IMR-90 (cell line): ENCODE data around the gene MAML3. TPM values are rescaled to one million over a fixed set of nuclear protein-coding genes. Genes with fewer than 3 reads are reported as not detected.

Experiments used
- ATAC-seq: fragments of 200-7000 bp; cut with Tn5 transposase; 2 replicates; pipeline ENCODE4 v1.9.1; 2020; ENCODE audit warnings: low read depth, mild to moderate bottlenecking, moderate library complexity
- BruUV-seq: library from RNA; stranded (reverse); fragments of 400-500 nt; replicated peaks from 2 replicates; lab custom pipeline; 2021; lab: Mats Ljungman, UMichigan
- CTCF ChIA-PET: fragments of 300-600 bp; formaldehyde crosslinking; extraction: SDS; loops from one replicate; lab custom pipeline; 2021; ENCODE audit warnings: antibody characterized with exemption; lab: Yijun Ruan, JAX
- POLR2A ChIA-PET: fragments of 300-600 bp; sonication (Branson Sonifier 250); formaldehyde crosslinking; loops from one replicate; lab custom pipeline; 2022; ENCODE audit warnings: antibody characterized with exemption; ENCODE audit not compliant: unreplicated experiment; lab: Charles Lee
- DNase-seq: peaks from one replicate; pipeline ENCODE4 v3.0.0; 2013
- H2AFZ ChIP-seq: replicated peaks from 2 replicates; pipeline ENCODE3; 2013; ENCODE audit warnings: low read length, mild to moderate bottlenecking; ENCODE audit not compliant: poor library complexity
- H2AK5ac ChIP-seq: 2 replicates; pipeline ENCODE4 v1.6.1; 2013; ENCODE audit warnings: low read depth, low read length, inconsistent platforms
- H2AK9ac ChIP-seq: replicated peaks from 2 replicates; pipeline ENCODE3; 2013; ENCODE audit warnings: mild to moderate bottlenecking, low read depth, low read length, moderate library complexity; ENCODE audit not compliant: poor library complexity
- H2BK120ac ChIP-seq: 2 replicates; pipeline ENCODE4 v1.6.1; 2013; ENCODE audit warnings: low read depth, low read length, inconsistent platforms
- H2BK15ac ChIP-seq: 3 replicates; pipeline ENCODE4 v1.6.1; 2013; ENCODE audit warnings: low read depth, low read length, inconsistent platforms
- H2BK20ac ChIP-seq: 2 replicates; pipeline ENCODE4 v1.6.1; 2013; ENCODE audit warnings: low read depth, mild to moderate bottlenecking, inconsistent platforms, low read length, moderate library complexity
- H2BK5ac ChIP-seq: 2 replicates; pipeline ENCODE4 v1.6.1; 2013; ENCODE audit warnings: mild to moderate bottlenecking, low read depth, low read length, inconsistent platforms; ENCODE audit not compliant: poor library complexity, severe bottlenecking
- H3K14ac ChIP-seq: replicated peaks from 2 replicates; pipeline ENCODE4 v1.6.1; 2013; ENCODE audit warnings: low read depth, low read length, inconsistent platforms
- H3K18ac ChIP-seq: 2 replicates; pipeline ENCODE4 v1.6.1; 2013; ENCODE audit warnings: low read depth, low read length, control low read depth
- H3K23ac ChIP-seq: 2 replicates; pipeline ENCODE4 v1.6.1; 2013; ENCODE audit warnings: low read depth, low read length, inconsistent platforms
- H3K27ac ChIP-seq: 2 replicates; pipeline ENCODE4 v1.5.1; 2013; ENCODE audit warnings: mild to moderate bottlenecking, control low read depth, low read length; ENCODE audit not compliant: insufficient read depth
- H3K27me3 ChIP-seq: 2 replicates; pipeline ENCODE4 v1.6.1; 2013; ENCODE audit warnings: low read length; ENCODE audit not compliant: control insufficient read depth, insufficient read depth
- H3K36me3 ChIP-seq: 2 replicates; pipeline ENCODE4 v1.6.1; 2013; ENCODE audit warnings: low read length, mixed read lengths; ENCODE audit not compliant: control insufficient read depth, insufficient read depth
- H3K4ac ChIP-seq: 2 replicates; pipeline ENCODE4 v1.6.1; 2013; ENCODE audit warnings: low read depth, low read length, inconsistent platforms
- H3K4me1 ChIP-seq: 2 replicates; pipeline ENCODE4 v1.6.1; 2013; ENCODE audit warnings: low read length, mixed read lengths; ENCODE audit not compliant: control insufficient read depth, insufficient read depth
- H3K4me2 ChIP-seq: 2 replicates; pipeline ENCODE4 v1.6.1; 2013; ENCODE audit warnings: low read depth, mild to moderate bottlenecking, control low read depth, low read length, moderate library complexity
- H3K4me3 ChIP-seq: 2 replicates; pipeline ENCODE4 v1.5.1; 2013; ENCODE audit warnings: low read depth, mild to moderate bottlenecking, control low read depth, low read length, moderate library complexity; ENCODE audit not compliant: insufficient read depth
- H3K56ac ChIP-seq: 2 replicates; pipeline ENCODE4 v1.6.1; 2013; ENCODE audit warnings: low read length, inconsistent platforms; ENCODE audit not compliant: insufficient read depth; ENCODE audit errors: extremely low read depth
- H3K79me1 ChIP-seq, 2 experiments: 2 replicates each; pipeline ENCODE4 v1.6.1; 2013; ENCODE audit warnings: low read length in 2 of 2, inconsistent platforms in 1 of 2, low read depth in 1 of 2
- H3K9ac ChIP-seq: 2 replicates; pipeline ENCODE4 v1.6.1; 2013; ENCODE audit warnings: low read depth, low read length, control low read depth
- H3K9me1 ChIP-seq: 2 replicates; pipeline ENCODE4 v1.6.1; 2013; ENCODE audit warnings: low read length, inconsistent platforms; ENCODE audit not compliant: insufficient read depth
- H3K9me3 ChIP-seq: 2 replicates; pipeline ENCODE4 v1.6.1; 2013; ENCODE audit warnings: low read length; ENCODE audit not compliant: control insufficient read depth, insufficient read depth
- H4K20me1 ChIP-seq: 2 replicates; pipeline ENCODE4 v1.6.1; 2013; ENCODE audit warnings: low read length, inconsistent platforms; ENCODE audit not compliant: insufficient read depth
- H4K5ac ChIP-seq: 2 replicates; pipeline ENCODE4 v1.6.1; 2013; ENCODE audit warnings: mild to moderate bottlenecking, low read depth, low read length, control low read depth
- H4K8ac ChIP-seq, 2 experiments: 2 replicates each; pipeline ENCODE4 v1.6.1; 2013; ENCODE audit warnings: low read depth in 2 of 2, low read length in 2 of 2, control low read depth in 1 of 2, inconsistent platforms in 1 of 2
- H4K91ac ChIP-seq: 2 replicates; pipeline ENCODE4 v1.6.1; 2013; ENCODE audit warnings: low read depth, low read length, inconsistent platforms; ENCODE audit not compliant: insufficient read depth
- CEBPB ChIP-seq: IDR thresholded peaks from 2 replicates; pipeline ENCODE4 v1.6.1; 2012; ENCODE audit warnings: low read depth, low read length, improper control_type of control experiment
- CHD1 ChIP-seq: IDR thresholded peaks from 2 replicates; pipeline ENCODE4 v1.6.1; 2012; ENCODE audit warnings: low read depth, low read length, improper control_type of control experiment
- CTCF ChIP-seq: conservative IDR thresholded peaks from 2 replicates; pipeline ENCODE4 v1.5.1; 2012; ENCODE audit warnings: mild to moderate bottlenecking, low read depth, low read length, improper control_type of control experiment
- NFE2L2 ChIP-seq: fragments of 150-350 bp; IDR thresholded peaks from 2 replicates; pipeline ENCODE4 v1.6.1; 2016; ENCODE audit warnings: low read depth, mild to moderate bottlenecking, low read length
- RCOR1 ChIP-seq: IDR thresholded peaks from 2 replicates; pipeline ENCODE4 v1.6.1; 2012; ENCODE audit warnings: mild to moderate bottlenecking, low read length, improper control_type of control experiment; ENCODE audit not compliant: insufficient replicate concordance
- RFX5 ChIP-seq: IDR thresholded peaks from 2 replicates; pipeline ENCODE4 v1.8.0; 2012; ENCODE audit warnings: low read depth, mild to moderate bottlenecking, low read length, moderate library complexity
- SMC3 ChIP-seq: fragments of 150-350 bp; IDR thresholded peaks from 2 replicates; pipeline ENCODE4 v1.6.1; 2016; ENCODE audit warnings: low read depth, mild to moderate bottlenecking, antibody characterized with exemption, low read length, moderate library complexity
- WGBS, 2 experiments: methylation state at CpG; one replicate each; pipeline versions ENCODE4 v1.1.5 to v1.1.7; 2013; ENCODE audit warnings: missing lambda C conversion rate in 2 of 2; ENCODE audit not compliant: insufficient read length in 1 of 2; ENCODE audit errors: extremely low coverage in 2 of 2; 5-methylcytosine and 5-hydroxymethylcytosine counted together
- dilution Hi-C: fragments of 300-500 bp; cut with HindIII; formaldehyde crosslinking; loops from one replicate; pipeline ENCODE4 v1.14.3; 2018; ENCODE audit warnings: low sequenced_read_pairs; ENCODE audit not compliant: unreplicated experiment
- in situ Hi-C: fragments of 300-500 bp; cut with MboI; formaldehyde crosslinking; loops from 3 replicates; pipeline ENCODE4 v1.14.3; 2019; ENCODE audit warnings: low sequenced_read_pairs, inconsistent platforms, mixed read lengths
- intact Hi-C: fragments of 100-400 bp; cut with micrococcal nuclease; formaldehyde crosslinking; loops from 2 replicates; pipeline ENCODE4 v1.10.0; 2022
- polyA plus RNA-seq, 3 experiments: library from polyadenylated mRNA; depleted of rRNA; stranded (reverse); fragments of >200 nt; gene quantifications; 2 replicates each; pipeline ENCODE4 v1.2.3, GENCODE V29; 2012; ENCODE audit warnings: low replicate concordance in 1 of 3
- total RNA-seq: library from RNA; depleted of rRNA; stranded (reverse); fragments of >200 nt; gene quantifications from 2 replicates; pipeline ENCODE4 v1.2.3, GENCODE V29; 2012

MAML3 gene
- total and polyA plus RNA-seq, 2 of the 4 experiments (the other 2 are of a cell fraction), result 0.90 to 1.7 TPM

DNA sequence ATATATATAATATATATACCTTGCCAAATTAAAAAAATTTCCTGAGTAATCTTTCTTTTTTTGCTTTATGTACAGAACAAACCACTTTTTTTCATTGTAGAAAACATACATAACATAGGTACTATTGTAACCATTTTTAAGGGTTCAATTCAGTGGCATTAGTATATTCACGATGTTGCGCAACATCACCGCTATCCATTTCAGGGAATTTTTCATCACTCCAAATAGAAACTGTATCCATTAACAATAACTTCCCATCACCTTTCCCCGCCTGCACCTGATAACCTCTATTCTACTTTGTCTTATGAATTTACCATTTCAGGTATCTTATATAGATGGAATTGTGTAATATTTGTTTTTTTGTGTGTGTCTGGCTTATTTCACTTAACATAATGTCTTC lies 363.7 kb downstream of the MAML3 start:
- Histone ChIP-seq H3K27me3 (no peaks in the 10 kb centered on the region), H3K9me1 (no peaks in the 10 kb centered on the region), H2AK9ac (no peak overlapping the region), H3K9me3 (no peaks in the 10 kb centered on the region), H3K79me1 (no peaks in the 10 kb centered on the region), H4K8ac (no peak overlapping the region), H4K91ac (no peak overlapping the region), H3K14ac (no peak overlapping the region), H4K20me1 (no peaks in the 10 kb centered on the region), H4K5ac (no peak overlapping the region), H2BK20ac (no peak overlapping the region), H3K18ac (no peak overlapping the region), H3K4me2 (no peak overlapping the region), H3K23ac (no peak overlapping the region), H3K9ac (no peak overlapping the region), H2AFZ (no peak overlapping the region), H3K4me1 (no peaks in the 10 kb centered on the region), H2BK5ac (no peak overlapping the region), H2AK5ac (no peak overlapping the region), H3K36me3 (no peaks in the 10 kb centered on the region), H3K27ac (no peak overlapping the region), H2BK15ac (no peak overlapping the region), H3K4me3 (no peak overlapping the region), H3K56ac (no peak overlapping the region), H3K4ac (no peak overlapping the region), H2BK120ac (no peak overlapping the region)
- CTCF ChIA-PET, result interaction anchor here (0.7 kb wide), 1 partner anchor 8 kb away, joined by 3 read pairs; no protein-coding TSS in a partner anchor
- POLR2A ChIA-PET, result no interaction called here
- BruUV-seq, result no TSS peak
- in situ Hi-C loops (no loop called here), intact Hi-C loops (no loop called here), dilution Hi-C loops (no loop called here)
- 94% methylated on average over 3 of the region's 4 CpGs; no CpG with 5 or more reads in 1 of the 2 experiments for whole genome bisulfite sequencing, 2 experiments
- ATAC-seq (no peak), DNase-seq (no peak)
- TF ChIP-seq NFE2L2 (no peak), RFX5 (no peak), CTCF (no peak), CHD1 (no peak), RCOR1 (no peak), SMC3 (no peak), CEBPB (peak; percentile 96)
